Measurements from ENCODE around the gene PARVG.

PARVG gene

DNA sequence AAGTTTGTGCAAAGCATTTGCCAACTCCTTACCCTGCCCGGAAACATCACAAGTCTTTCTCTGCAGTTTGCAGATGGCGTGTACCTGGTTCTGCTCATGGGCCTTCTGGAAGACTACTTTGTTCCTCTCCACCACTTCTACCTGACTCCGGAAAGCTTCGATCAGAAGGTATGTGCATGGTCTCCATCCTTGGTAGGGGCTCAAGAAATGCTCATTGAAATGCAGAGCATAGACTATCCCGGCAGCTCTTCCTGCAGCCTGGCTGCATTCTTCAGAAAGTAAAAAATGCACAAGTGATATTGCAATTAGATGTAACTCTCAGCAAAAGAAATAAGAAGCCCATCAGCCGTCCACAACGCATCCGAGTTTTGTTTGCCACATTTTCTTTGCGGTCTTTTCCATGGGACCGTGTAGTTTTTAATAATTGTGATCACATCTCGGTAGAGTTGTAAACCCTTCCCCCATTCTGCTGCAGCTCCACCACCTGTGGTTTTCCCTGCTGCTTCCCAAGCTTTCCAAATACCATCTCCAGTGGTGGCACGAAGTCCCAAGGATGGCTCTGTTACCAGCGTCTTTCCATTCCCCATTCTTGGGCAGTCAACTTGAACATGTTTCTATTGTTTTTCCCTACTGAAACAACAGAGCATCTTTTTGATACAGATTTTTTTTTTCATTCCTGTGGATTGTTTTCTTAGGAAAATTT, 22.7 kb upstream of the PARVG start:
- no peak for DNase-seq

DNA sequence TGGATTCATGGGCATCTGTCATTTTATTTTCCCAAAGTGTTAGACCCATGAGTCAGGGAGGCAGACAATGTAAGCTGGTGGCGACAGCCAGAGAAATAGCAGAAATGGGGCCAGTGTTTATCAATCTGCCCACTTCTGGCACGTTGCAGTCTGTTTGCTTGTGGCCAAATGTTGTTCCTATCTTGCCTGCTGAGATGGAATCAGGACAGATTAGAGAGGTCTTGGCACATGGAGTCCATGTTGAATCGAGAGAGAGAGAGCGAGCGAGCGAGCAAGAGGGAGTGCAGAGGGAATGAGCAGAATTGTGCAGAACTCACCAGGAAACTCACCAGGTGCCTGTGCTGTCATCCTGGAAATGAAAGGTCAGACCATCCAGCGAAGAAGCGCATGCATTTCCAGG, 21.9 kb upstream of the PARVG start:
- DNase-seq: peak in 1 of 2 donors; percentile 19

DNA sequence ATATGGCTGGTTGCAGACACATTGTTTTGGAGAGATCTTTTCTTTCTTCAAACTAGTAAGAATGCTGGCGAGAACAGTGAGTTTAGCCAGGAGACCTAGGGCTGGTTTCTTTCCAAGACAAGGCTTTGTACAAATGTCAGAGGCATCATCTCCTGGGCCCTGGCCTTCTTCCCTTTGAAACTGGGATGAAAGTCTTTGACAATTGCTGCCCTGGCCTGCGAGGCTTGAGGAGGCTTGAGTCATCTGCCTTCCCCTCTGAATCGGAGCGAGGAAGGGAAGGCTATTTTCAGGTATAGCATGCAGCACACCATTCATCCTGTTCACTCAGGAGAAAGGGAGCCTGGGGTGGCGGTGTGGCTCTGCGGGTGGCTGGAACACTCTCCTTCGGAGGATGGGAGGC, 21.5 kb upstream of the PARVG start:
- no peak for DNase-seq

DNA sequence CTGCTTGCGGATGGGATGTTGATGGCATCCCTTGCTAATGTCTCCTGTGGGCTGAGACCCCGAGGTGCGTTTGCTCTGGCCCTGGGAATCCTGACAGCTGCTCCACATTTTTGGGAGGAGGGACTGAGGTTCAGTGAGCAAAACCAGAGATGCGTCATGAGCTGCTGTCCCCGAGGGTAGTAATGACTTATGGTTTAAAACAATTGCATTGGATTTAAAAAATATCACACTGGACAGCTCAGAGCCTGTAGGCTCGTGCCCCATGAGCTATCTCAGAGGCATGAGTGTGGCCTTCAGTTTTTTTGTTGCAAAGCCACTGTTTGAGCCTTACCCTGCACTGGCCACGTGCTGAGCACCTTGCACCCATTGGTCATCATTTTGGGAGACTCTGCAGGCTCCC, 20.9 kb upstream of the PARVG start:
- DNase-seq: no peak

DNA sequence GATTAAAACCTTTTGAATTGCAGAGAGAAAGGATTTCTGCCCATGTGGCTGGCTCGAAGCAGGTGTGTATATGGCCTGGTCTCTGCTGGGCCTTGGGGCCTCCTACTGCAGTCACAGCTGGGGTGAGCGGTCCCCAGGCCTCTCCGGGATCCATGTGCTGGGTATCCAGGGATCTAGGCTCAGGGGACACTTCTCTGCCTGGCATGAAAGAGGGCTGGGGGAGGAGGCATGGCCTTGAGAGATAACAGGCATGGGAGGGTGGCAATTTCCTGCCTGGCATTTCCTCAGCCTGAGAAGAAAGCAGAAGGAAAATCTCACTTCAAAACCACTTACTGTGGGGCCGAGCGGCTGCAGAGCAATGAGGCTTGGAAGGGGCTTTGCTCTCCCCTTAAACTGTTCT, 20.3 kb upstream of the PARVG start:
- DNase-seq: no peak

DNA sequence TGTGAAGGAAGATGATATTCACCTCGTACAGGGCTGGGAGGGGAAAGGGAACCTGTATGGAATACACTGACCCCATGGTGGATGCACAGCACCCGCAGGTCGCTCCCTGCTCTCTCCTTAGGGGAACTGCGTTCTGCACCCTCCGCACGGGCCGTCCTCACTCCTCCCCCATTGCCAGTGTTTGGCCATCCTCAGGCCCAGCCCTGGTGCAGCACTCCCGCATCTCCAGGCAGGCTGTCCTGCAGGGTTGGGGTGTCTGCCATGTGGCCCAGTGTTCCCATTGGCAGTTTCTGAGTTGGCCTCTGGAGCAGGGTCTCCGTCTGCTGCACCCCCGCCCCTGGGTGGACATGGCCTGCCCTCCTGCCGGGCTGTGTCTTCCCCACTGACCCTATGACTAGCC, 19.1 kb upstream of the PARVG start:
- no peak for DNase-seq

DNA sequence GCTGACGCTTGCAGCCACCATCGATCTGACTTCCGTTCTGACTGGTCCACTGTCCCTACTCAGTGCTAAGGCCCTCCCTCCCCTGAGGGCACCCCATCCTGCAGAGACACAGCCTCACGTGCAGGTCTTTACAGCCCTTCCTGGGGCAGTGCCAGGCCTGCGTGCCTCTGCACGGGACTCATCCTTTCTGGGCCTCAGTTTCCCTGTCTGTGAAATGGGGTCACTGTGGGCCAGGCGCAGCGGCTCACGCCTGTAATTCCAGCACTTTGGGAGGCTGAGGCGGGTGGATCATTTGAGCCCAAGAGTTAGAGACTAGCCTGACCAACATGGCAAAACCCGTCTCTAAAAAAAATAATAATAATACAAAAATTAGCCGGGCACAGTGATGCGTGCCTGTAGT, 17.8 kb upstream of the PARVG start:
- no peak for DNase-seq

DNA sequence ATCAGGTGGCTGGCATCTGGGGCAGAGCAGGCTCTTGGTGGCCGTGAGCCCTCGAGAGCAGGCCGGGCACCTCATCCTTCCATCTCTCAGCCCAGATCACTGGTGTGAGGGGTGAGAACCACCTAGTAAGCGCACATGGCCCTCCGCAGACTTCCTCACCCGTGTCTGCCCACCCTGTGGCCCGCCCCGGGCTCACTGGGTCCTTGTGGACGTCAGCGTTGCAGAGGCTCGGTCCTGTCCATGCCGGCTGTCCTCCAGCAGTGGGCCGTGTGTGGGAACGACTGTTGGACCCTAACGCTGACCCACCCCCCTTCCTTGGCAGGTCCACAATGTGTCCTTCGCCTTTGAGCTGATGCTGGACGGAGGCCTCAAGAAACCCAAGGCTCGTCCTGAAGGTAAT, 17.2 kb upstream of the PARVG start:
- DNase-seq: no peak

DNA sequence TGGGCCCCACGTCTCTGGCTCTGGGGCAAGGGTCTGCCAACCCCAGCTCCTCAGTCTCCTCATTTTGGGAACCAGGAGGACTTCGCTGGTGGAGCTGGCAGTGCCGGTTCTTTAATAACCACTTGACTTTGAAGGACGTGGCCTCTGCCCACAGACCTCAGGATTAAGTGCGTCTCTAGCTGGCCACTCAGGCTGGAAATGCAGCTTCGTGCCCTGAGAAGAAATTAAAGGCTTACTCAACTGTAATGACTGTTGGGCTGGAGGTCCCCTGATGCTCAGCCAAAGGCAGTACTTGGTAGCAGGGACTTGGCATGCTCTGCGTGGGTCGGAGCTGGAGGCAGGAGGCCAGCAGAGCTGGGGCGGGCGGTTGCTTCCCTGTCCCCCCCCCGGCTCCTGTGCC, 16.7 kb upstream of the PARVG start:
- no peak for DNase-seq

DNA sequence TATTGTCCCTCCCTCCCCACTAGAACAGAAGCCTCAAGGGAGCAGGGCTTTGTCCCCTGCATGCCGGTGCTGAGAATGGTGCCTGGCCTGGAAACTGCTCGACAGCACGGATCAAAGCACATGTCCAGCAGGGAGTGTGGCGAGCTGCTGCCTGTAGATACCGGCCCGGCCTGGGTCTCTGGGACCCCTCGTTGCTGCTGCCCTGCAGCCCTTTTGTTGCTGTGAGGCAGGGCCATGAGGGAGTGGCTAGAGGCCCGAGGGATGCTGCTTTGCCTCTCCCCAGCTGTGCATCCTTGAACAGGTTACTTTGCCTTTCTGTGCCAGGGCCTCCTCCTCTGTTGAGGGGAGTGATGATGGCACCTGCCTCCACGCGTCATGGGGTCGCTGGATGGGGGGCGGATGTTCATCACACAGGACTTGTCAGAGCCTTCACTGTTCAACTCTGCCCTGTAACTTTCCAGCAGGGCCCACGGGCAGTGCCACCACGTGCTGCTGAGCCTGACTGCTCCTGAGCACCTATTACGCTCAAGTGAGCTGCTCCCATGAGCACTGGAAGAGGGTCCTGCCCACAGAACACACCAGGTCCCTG, 15.3 kb upstream of the PARVG start:
- DNase-seq: no peak

DNA sequence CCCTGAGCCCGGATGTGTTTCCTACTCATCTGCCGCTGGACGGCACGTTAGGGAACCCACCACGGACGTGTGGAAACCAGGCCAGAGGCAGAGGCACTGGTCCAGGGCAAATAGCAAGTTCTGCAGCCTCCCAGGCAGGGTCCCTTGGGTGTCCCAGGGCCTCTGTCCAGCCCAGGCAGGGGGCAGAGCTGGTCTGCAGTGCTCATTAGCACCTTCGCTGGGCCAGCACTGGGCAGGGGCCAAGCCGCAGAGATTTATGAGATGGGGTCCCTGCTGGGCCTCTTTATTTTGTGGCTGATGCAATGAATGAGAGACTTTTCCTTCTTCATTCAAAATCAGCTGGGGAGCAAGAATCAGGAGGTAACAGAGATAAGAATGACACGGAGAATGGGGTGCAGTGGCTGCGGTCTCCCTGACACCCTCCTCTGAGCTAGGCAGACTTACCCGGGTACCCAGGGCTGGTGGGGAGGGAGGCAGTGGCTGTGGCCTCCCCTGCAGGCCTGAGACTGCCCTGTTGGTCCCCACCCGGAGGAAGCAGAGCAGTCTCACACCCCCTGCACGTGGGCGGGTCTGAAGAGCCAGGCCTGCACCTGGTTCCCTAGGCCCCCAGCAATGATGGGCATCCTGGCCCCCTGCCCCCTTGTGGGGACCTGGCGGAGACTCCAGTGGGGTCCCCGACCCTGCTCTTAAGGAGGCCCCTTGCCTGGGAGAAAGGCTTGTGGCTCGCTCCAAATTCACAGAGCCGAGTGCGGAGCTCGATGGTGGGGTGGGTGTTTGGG, 14.0 kb upstream of the PARVG start:
- DNase-seq: no peak

DNA sequence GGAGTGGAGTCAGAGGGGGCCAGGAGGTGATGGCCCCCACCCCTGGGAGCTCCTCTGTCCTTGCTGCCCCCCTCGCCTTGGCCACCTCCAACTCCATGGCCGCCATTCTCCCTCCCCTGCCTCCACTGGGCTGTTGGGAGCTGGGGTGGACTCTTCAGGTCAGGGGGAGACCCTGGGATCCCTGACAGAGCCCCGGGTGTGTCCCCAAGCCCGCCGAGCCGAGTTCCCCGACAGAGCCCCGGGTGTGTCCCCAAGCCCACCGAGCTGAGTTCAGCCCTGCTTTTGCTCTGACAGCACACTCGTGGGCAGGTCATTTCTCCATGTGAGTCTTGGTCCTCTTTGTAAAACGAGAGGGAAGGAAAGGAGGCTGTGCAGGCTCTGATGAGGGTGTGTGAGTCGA, 13.2 kb upstream of the PARVG start:
- DNase-seq: no peak

DNA sequence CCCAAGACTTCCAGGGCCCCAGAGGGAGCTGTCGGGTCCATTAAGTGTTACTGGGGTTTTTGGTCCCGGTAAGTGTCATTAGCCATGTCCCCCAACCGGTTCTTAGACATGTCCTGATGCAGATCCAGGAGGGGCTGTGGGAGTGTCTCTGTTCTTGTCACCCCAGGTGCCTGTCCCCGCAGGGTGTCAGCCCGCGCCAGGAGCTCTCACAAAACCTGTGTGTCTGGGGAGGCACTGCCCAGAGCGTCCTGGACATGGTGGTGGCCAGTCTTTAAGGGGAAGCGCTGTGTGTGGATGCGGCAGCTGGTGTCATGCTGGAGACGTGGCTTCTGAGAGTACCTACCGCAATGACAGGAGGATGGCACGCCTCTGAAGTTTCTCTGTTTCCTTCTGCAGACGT, 12.5 kb upstream of the PARVG start:
- no peak for DNase-seq

DNA sequence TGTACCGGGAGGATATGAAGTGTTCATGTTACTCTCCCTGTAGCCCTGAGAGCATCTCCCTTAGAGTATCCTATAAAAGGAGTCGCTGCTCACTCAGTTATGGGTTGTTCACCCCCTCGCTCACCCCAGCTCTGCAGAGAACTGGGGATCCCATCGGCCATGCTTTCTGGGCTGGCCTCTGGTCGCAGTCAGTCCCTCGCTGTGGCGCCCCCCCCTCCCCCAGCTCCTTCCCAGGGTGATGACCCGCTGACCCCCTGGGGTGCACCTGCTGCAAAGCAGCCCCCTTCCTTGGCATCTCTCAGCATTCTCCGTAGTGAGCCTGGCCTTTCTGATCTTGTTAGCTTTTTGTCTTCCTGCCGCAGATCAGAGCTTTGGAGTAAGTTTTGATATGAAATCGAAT, 10.3 kb upstream of the PARVG start:
- no peak for DNase-seq

DNA sequence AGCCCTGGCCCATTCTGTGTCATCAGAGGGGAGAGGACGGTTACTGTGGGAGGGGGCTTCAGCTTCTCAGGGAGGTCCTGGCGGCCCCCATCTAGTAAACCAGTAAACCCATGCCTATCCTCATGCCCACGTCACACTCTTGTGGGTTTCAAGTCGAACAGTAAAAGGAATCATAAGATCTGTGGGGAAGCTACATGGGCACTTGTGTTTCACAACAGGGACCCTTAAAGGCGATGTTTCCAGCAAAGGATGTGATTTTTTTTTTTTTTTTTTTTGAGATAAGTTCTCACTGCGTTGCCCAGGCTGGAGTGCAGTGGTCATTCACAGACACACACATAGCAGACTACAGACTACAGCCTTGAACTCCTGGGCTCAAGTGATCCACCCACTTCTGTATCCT, 9.2 kb upstream of the PARVG start:
- DNase-seq: no peak

DNA sequence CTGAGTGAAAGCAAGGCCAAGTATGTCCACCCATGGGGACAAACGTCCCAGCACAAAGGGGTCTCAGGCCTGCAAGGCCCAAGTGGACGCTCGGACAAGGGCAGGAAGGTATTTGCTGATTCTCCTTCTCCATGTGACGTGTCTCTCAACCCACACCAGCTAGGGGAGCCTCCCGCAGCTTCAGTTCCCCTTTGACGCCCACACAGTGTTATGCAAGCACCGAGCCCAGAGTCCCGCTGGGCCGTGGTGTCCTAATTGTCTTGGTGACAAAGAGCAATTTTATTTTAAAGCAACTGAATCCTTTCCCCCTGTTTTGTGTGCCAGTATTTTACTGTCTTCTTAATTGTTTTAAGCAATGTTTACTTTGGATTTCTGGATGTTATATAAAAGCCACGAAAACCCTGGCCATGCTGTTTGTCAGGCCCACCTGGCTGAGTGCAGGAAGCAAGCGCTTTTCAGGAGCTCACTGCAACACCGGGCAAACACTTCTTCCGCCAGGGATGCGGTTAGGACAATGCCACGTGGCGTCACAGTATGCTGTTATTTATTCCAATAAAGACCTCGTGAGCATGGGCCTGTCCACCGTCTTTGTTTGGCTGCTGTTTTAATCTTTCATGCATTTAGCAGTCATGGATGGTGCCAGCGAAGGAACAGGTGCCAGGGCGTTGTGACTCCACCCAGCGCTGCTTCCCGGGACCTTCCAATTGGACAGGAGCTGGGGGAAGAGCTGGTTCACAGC, 8.2 kb upstream of the PARVG start:
- peak in 1 of 2 donors; percentile 29 for DNase-seq

DNA sequence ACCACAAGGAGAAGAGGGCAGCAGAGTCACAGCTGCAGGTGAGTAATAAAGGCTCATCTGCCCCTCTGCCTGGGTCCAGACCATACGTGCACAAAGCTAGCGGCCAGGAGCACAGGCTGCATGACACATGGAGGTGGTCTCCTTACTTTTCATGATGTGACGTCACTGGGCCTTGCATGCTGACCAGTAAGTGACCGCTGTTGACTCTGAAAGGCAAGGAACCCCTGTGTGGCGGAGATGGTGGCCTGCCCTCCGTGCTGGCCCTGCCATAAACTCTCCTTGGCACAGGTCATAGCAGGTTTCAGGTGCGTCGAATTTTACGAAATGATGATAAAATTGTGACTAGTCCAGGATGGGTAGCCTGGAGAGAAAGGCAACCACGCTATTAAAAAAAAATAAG, 7.6 kb upstream of the PARVG start:
- DNase-seq: no peak

DNA sequence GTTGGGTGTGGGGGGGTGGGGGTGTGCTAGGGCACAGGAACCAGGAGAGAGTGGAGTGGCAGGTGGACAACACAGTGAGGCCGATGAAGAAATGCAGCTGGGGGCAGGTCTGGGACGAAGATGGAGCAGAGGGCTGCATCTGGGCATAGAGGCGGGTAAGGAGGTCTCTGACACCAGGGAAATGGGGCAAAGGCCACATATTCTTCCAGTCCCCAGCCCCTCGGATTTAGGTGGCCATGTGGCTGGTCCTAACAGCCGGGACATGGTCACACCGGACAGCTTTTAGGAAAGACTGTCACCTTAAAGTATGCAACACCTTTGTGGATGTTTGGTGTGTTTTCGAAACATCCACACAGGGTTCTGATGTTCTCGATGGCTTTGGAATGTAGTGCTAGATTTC, 5.0 kb upstream of the PARVG start:
- no peak for DNase-seq

DNA sequence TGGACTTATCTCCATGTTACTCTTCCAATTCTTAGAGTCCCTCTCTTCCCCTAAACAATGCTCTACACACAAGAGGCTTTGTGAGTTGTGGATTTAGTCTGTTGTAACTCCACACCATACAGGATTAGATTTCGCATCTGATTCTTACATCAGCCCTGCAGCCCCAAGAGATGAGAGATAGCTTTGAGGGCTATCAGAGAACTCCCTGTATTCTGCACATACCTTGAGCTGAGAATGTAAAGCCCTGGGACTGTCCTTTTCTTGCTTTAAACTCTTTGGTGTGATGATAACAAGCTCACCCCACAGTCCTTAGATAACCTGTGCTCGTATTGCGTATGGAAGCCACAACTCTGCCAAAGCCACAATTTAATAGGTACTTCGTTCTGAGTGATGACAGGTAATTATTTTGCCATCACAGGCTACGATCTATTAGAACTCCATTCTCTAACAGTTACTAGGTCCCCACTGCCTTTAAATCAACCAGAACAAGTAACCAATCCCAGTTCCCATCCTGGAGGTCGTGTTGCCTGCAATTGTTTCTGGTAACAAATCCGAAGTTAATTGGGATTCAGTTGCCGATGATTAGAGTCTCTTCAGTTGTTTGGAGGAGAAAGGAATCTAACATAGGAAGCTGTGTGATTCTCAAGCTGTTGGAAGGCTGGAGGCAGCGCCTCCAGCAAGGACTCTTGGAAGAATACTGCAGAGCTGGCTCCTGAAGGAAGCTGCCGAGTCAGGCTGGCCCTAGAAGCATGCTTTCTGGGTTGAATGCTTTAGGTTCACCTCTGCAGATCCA, 1.3 kb upstream of the PARVG start:
- DNase-seq: no peak

DNA sequence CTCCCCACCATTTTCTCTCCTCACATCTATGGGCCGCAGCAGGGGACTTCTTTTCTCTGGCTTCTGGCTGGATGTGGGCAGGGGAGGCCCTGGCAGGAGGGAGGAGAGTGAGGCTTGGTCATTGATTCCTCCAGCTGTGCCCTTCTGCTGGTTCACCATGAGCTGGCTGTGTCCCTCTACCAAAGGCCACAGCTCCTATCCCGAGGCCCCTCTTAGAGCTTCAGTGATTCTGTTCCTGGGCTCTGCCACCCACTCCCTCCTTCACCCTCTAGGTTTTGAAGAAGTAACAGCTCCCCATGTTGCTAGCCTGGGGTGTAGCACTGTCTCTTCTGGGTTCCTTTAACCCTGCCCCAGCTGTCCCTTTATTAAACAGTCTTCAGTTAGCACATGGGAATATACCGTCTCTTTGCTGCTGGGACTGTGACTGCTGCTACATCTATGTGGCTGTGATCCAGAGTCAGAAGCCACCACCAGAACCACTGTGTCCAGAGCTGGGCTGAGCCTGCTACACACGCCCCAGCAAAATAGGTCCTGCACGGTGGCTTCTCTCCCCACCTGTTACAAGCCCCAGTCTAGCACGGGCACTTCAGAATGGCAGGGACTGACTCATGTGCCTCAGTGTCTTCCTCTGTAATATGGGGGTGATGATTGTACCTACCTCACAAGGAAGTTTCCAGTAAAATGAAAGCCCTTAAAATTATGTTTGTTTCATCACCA, 578 bp upstream of the PARVG start:
- DNase-seq: no peak

DNA sequence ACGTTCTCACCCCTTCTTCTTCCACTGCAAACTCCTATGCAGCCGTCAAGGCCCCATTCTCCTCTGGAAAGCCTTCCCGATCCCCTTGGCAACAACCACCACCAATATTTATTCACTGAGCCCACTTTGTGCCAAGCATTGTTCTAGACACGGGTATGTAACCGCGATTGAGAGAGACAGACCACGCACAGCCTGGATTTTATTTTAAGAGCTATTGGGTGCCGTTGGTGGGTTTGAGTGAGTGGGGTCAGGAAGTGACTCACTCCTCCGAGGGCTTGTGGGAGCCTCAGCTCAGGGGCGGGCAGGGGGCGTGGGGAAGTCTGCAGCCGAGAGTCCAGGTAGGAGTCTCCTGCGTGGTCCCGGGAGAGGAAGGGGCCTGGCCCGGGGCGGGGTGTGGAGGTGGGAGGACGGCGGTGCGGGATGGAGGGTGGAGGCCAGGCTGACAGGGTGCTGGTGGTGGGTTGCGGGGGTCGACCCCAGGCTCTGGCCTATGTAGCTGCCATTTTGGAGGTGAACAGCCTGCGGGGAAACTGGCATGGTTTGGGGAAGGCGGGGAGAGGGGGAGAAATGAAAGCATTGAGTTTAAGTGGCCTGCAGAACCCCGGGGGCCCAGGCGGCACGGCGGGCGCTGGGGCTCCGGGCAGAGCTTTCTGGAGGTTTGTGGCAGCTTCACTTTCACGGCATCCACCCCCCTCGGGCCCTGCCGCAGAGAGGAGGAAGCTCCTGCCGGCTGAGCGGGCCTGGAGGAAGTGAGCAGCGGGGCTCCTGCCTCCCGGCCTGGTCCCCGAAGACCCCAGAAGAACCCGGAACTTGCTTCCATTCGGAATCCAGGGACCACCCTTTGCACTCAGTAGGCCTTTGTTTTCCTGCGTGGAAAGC, 547 bp downstream of the PARVG start:
- peak in 1 of 2 donors; percentile 14 for DNase-seq

All from hippocampal formation (tissue), 2 donors.